GM12878 (cell line): ENCODE results near the gene DACH2. TPM values are rescaled to one million over a fixed set of nuclear protein-coding genes. Genes with fewer than 3 reads are reported as not detected.

Experiments used
- ATAC-seq: fragments of 200-7000 bp; cut with Tn5 transposase; 3 replicates; pipeline ENCODE4 v1.9.1; 2020; ENCODE audit warnings: mild to moderate bottlenecking, moderate library complexity
- BruUV-seq: library from RNA; stranded (reverse); fragments of 400-500 nt; replicated peaks from 2 replicates; lab custom pipeline; 2021; lab: Mats Ljungman, UMichigan
- CTCF ChIA-PET: fragments of 300-600 bp; sonication (Branson Sonifier 250); formaldehyde crosslinking; extraction: SDS; loops from one replicate; lab custom pipeline; 2021; ENCODE audit warnings: inconsistent platforms; lab: Yijun Ruan, JAX
- POLR2A ChIA-PET: fragments of 350-600 bp; formaldehyde crosslinking; extraction: SDS; loops from one replicate; lab custom pipeline; 2021; ENCODE audit warnings: inconsistent platforms; lab: Charles Lee
- RAD21 ChIA-PET: fragments of 300-600 bp; sonication (Branson Sonifier 250); formaldehyde crosslinking; loops from one replicate; lab custom pipeline; 2023; ENCODE audit warnings: antibody characterized with exemption; ENCODE audit not compliant: unreplicated experiment; lab: Charles Lee
- SMC1A ChIA-PET: fragments of 300-600 bp; sonication (Branson Sonifier 250); formaldehyde crosslinking; loops from one replicate; lab custom pipeline; 2023; ENCODE audit not compliant: unreplicated experiment, uncharacterized antibody; lab: Charles Lee
- DNase-seq: peaks from one replicate; pipeline ENCODE4 v3.0.0-alpha.2; 2011; ENCODE audit warnings: low read depth, low spot score
- FAIRE-seq: peaks from 3 replicates; lab custom pipeline; 2011; peaks lifted over from hg19 to GRCh38; lab: Jason Lieb, UNC
- H2AFZ ChIP-seq: 2 replicates; pipeline ENCODE4 v1.6.0; 2011; ENCODE audit warnings: low read depth, low read length, control low read depth; ENCODE audit not compliant: control insufficient read depth
- H3K27ac ChIP-seq: 2 replicates; pipeline ENCODE4 v1.5.1; 2011; ENCODE audit warnings: control low read depth; ENCODE audit not compliant: control insufficient read depth, insufficient read depth
- H3K27me3 ChIP-seq, 2 experiments: replicated peaks in 1 of 2; 2 replicates each; pipeline versions ENCODE4 v1.6.0 to v1.6.1; 2011; ENCODE audit warnings: low read length in 1 of 2; ENCODE audit not compliant: control insufficient read depth in 2 of 2, insufficient read depth in 2 of 2
- H3K36me3 ChIP-seq, 2 experiments: 2 replicates each; pipeline ENCODE4 v1.5.1; 2011; ENCODE audit warnings: low read length in 1 of 2; ENCODE audit not compliant: control insufficient read depth in 2 of 2, insufficient read depth in 2 of 2
- H3K4me1 ChIP-seq: 2 replicates; pipeline ENCODE4 v1.6.1; 2011; ENCODE audit warnings: mild to moderate bottlenecking, low read length, moderate library complexity, mixed read lengths; ENCODE audit not compliant: control insufficient read depth, insufficient read depth
- H3K4me2 ChIP-seq: 2 replicates; pipeline ENCODE4 v1.6.0; 2011; ENCODE audit warnings: control low read depth; ENCODE audit not compliant: control insufficient read depth, insufficient read depth
- H3K4me3 ChIP-seq: fragments of 200-600 bp; sonication (generic); 2 replicates; pipeline ENCODE4 v1.5.1; 2016
- H3K79me2 ChIP-seq: 2 replicates; pipeline ENCODE4 v1.6.0; 2011; ENCODE audit warnings: low read length; ENCODE audit not compliant: control insufficient read depth, insufficient read depth
- H3K9ac ChIP-seq: 2 replicates; pipeline ENCODE4 v1.8.0; 2011; ENCODE audit warnings: low read length, control low read depth, mixed read lengths; ENCODE audit not compliant: control insufficient read depth, insufficient read depth
- H3K9me3 ChIP-seq: replicated peaks from 3 replicates; pipeline ENCODE4 v1.5.1; 2011; ENCODE audit warnings: mild to moderate bottlenecking, low read length; ENCODE audit not compliant: control insufficient read depth, insufficient read depth
- H4K20me1 ChIP-seq: 2 replicates; pipeline ENCODE4 v1.6.0; 2011; ENCODE audit not compliant: control insufficient read depth, insufficient read depth
- CREM ChIP-seq: IDR thresholded peaks from 2 replicates; pipeline ENCODE4 v1.6.1; 2014; ENCODE audit warnings: antibody characterized with exemption, low read depth
- E2F8 ChIP-seq: fragments of 450-650 bp; IDR thresholded peaks from 2 replicates; pipeline ENCODE4 v1.6.1; 2018; ENCODE audit warnings: mild to moderate bottlenecking, low read depth, moderate library complexity; ENCODE audit not compliant: partially characterized antibody
- ESRRA ChIP-seq: IDR thresholded peaks from 2 replicates; pipeline ENCODE4 v1.6.1; 2012; ENCODE audit warnings: mild to moderate bottlenecking, low read length, improper control_type of control experiment
- EZH2 ChIP-seq: IDR thresholded peaks from 2 replicates; pipeline ENCODE4 v1.6.1; 2012; ENCODE audit warnings: low read depth, mild to moderate bottlenecking, control low read depth, inconsistent platforms, low read length, borderline replicate concordance; ENCODE audit not compliant: control insufficient read depth
- FOXK2 ChIP-seq: fragments of 450-650 bp; IDR thresholded peaks from 2 replicates; pipeline ENCODE4 v1.6.1; 2017; ENCODE audit warnings: mild to moderate bottlenecking, moderate library complexity
- GATAD2B ChIP-seq: fragments of 450-650 bp; conservative IDR thresholded peaks from 2 replicates; pipeline ENCODE4 v1.6.1; 2017; ENCODE audit warnings: low read depth, mild to moderate bottlenecking, moderate library complexity
- HDAC6 ChIP-seq: fragments of 200-600 bp; sonication (generic); IDR thresholded peaks from one replicate; pipeline ENCODE4 v1.8.0; 2017; ENCODE audit warnings: antibody characterized with exemption; ENCODE audit not compliant: unreplicated experiment
- NR2C2 ChIP-seq: IDR thresholded peaks from 2 replicates; pipeline ENCODE4 v1.6.1; 2011; ENCODE audit warnings: borderline replicate concordance, low read depth; ENCODE audit not compliant: control insufficient read depth, insufficient read length
- PAX5 ChIP-seq: IDR thresholded peaks from 2 replicates; pipeline ENCODE4 v1.6.1; 2011; ENCODE audit warnings: low read depth, low read length, borderline replicate concordance
- RBBP5 ChIP-seq: fragments of 200-600 bp; sonication (generic); conservative IDR thresholded peaks from 2 replicates; pipeline ENCODE4 v1.6.1; 2016
- RELB ChIP-seq: fragments of 450-650 bp; IDR thresholded peaks from 2 replicates; pipeline ENCODE4 v1.6.1; 2017; ENCODE audit warnings: low read depth, mild to moderate bottlenecking, moderate library complexity
- TAF1 ChIP-seq: IDR thresholded peaks from 2 replicates; pipeline ENCODE4 v1.6.1; 2011; ENCODE audit warnings: mild to moderate bottlenecking, low read depth, low read length, borderline replicate concordance
- TCF7 ChIP-seq: IDR thresholded peaks from 2 replicates; pipeline ENCODE4 v1.6.1; 2014; ENCODE audit warnings: antibody characterized with exemption, borderline replicate concordance
- WGBS: methylation state at CpG from one replicate; pipeline ENCODE4 v1.1.6; 2016; ENCODE audit warnings: low lambda C conversion rate; ENCODE audit not compliant: insufficient replicate concordance, insufficient coverage; ENCODE audit errors: missing lambda C conversion rate; 5-methylcytosine and 5-hydroxymethylcytosine counted together
- in situ Hi-C: fragments of 300-500 bp; cut with MboI; formaldehyde crosslinking; loops from 9 replicates; pipeline ENCODE4 v1.14.3; 2018; ENCODE audit warnings: mixed read lengths
- intact Hi-C: fragments of 100-400 bp; cut with micrococcal nuclease; formaldehyde crosslinking; loops from one replicate; pipeline ENCODE4 v1.14.2; 2022; ENCODE audit not compliant: unreplicated experiment
- polyA plus RNA-seq, 11 experiments: library from polyadenylated mRNA; depleted of rRNA in 4 of 11; unstranded in 6 of 11; stranded (reverse) in 5 of 11; fragments of >200 nt; fragmentation: Nextera tagmentation in 4 of 11; fragmentation: Illumina TruSeq in 1 of 11; extraction: Ambion mirVana in 4 of 11; extraction: Trizol in 1 of 11; gene quantifications; 1 replicate in 1 of 11; 2 replicates in 10 of 11; pipeline versions ENCODE4 v1.2.1 to v1.2.3, GENCODE V29; 2011 to 2016; ENCODE audit warnings: inconsistent platforms in 2 of 11, missing spikeins in 2 of 11, low read depth in 1 of 11
- total RNA-seq, 4 experiments: library from RNA; depleted of rRNA in 3 of 4; stranded (reverse); fragments of >200 nt in 3 of 4; fragmentation: Illumina TruSeq in 1 of 4; extraction: Trizol in 1 of 4; gene quantifications; 2 replicates each; pipeline versions ENCODE4 v1.2.1 to v1.2.3, GENCODE V29; 2013 to 2021

Gene DACH2
- total and polyA plus RNA-seq, 10 of the 15 experiments (the other 5 are each of a cell fraction or from before 2014, with no cell fraction given), result 0.03 to 0.19 (median 0.07) TPM; not detected in 6

GRCh38 chrX:86579777-86580176 is 431.5 kb downstream of the DACH2 start:
- WGBS, result 45% methylated on average over 4 of the region's 4 CpGs
- FAIRE-seq, result no peak
- TF ChIP-seq HDAC6 (no peak), CREM (no peak), ESRRA (no peak), NR2C2 (no peak), FOXK2 (no peak), RELB (no peak), TCF7 (no peak), E2F8 (no peak), EZH2 (no peak), RBBP5 (no peak), GATAD2B (no peak), TAF1 (no peak), PAX5 (no peak)

More at GRCh38 chrX:86579777-86580176, 431.5 kb downstream of the DACH2 start:
- Histone ChIP-seq H3K27ac (no peak overlapping the region), H2AFZ (no peak overlapping the region), H3K9ac (no peak overlapping the region), H4K20me1 (no peaks in the 10 kb centered on the region), H3K79me2 (no peaks in the 10 kb centered on the region), H3K36me3 (no peaks in the 10 kb centered on the region), H3K4me3 (no peak overlapping the region), H3K4me1 (no peaks in the 10 kb centered on the region), H3K9me3 (no peaks in the 10 kb centered on the region), H3K27me3 (no peaks in the 10 kb centered on the region), H3K4me2 (no peak overlapping the region)
- no TSS peak for BruUV-seq
- ChIA-PET SMC1A (no interaction called here), POLR2A (no interaction called here), RAD21 (no interaction called here), CTCF (no interaction called here)
- in situ Hi-C loops (no loop called here), intact Hi-C loops (no loop called here)
- no peak for ATAC-seq
- DNase-seq, result no peak
